Fibroblast of skin of left biceps (primary cell): ENCODE measurements around the gene MRPL40.

Experiments
- DNase-seq, 2 experiments: peaks; one replicate each; pipeline ENCODE4 v3.0.0-alpha.2; 2013; ENCODE audit warnings: low read depth in 2 of 2

Gene MRPL40

DNA sequence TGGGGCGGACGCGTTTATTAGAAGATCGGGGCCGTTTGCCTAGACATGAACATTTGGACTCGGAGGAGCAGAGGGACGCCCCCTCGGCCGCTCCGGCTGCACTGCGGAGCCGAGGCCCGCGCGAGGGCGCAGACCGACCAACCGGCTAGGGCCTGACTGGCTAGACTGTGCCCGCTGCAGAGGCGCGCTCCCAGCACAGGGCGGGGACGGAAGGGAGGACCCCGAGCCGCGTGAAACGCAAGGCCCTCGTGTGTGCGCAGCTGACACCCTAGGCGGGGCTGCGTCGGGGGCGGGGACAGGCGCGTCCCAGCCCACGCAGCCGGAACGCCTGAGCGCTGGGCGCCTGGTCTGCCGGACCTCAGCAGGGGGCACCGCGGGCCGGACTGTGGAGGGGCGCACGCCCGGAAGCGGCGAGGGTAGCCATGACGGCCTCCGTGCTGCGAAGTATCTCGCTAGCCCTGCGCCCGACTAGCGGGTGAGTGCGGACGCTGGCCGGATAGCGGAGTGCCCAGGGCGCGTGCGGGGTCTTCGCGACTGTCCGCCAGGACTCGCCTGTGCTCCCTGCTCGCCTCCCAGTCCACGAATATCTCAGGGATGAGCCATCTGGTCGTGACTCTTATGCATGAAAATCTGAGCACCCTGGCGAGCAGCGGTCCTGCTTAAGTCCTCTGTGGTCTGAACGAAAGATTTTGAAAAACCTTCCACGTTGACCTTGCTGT lies at the start of gene MRPL40:
TSS of gene MRPL40 (plus strand) at position 413 of the 719 bp plus-strand sequence. CDS start at position 423, 10 bp downstream.
- peak; percentile 79 for DNase-seq

DNA sequence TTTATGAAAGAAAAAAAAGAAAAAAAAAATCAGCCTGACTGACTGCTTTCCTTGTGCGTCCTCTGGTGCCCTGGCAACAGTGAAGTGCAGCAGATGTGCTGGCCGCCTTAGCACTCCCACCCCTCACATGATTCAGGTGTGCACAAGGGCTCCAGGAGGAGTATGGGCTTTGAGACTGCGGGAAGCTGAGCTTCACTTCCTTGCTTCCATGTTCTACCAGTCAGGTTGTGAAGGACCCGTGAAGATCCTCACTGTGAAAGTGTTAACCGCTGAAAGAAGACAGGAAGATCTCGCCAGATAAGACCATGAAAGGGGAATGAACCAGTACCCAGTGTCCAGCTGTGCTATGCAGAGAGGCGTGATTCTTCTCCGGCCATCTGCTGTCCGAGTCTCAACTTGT lies 49.1 kb upstream of the MRPL40 start:
- no peak for DNase-seq

DNA sequence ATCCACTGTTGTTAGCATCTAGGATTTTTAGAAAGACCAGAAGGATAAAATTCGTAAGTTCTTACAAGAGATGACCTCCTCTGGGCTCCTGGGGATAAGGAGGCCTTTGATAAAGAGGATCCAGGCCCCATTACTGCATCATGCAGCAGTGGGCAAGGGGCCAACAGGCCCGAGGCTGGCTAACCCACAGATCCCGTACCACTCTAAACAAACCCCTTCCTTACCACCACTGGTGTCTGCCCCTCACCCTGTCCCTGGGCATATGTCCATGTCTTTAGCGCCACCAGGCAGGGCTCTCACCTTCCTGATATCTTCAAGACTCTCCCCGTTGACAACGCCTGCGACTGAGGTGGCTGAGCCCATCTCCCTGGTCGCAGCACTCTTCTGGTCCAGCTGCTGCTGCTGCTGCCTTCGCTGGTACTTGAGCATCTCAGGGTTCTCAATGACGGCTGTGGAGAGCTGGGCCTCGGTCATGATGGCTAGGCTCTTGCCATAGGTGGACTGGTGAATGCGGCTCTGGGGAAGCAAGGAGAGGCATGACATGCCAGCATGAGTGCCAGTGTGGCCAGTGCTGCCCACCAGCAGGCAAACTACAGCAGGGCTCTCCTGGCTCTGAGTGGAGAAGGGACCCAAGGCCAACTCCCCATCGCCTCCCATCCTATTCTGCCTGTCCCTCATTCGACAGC lies 47.0 kb upstream of the MRPL40 start:
- no peak for DNase-seq

DNA sequence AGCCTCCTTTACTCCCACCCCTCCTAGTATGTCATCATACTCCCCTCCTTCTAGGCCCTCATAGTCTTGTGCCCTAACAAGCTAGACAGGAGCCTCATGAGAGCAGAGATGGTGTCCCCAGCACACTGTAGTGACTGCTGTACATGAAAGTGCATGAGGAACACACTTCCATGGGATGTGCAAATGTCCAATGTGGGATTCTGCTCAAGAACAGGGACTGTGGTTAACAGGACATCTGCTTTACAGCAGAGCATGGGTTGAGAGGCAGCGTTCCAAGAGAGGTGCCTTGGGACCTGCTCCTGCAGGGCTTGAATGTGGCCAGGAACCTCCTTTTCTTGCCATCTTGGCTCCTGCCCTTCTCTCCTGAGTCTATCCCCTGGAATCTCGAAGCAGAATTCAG lies 46.1 kb upstream of the MRPL40 start:
- no peak for DNase-seq

DNA sequence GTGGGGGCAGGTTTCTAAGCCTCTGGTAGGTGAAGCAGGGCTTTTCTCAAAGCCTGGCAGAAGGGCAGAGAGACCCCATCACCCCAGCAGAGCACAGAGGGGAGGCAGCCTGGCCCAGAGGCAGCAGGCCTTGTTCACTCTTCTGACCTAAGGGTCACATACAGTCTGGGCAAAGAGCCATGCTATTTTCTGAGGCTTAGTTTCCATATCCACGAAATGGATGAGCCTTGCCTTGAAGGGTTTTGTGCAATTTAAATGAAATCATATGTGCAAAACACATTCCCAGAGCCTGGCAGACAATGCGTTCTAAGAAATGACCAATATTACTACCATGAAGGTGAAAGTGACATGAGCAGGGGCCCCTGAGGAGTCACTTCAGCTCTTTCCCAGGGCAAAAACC lies 45.3 kb upstream of the MRPL40 start:
- DNase-seq = no peak

DNA sequence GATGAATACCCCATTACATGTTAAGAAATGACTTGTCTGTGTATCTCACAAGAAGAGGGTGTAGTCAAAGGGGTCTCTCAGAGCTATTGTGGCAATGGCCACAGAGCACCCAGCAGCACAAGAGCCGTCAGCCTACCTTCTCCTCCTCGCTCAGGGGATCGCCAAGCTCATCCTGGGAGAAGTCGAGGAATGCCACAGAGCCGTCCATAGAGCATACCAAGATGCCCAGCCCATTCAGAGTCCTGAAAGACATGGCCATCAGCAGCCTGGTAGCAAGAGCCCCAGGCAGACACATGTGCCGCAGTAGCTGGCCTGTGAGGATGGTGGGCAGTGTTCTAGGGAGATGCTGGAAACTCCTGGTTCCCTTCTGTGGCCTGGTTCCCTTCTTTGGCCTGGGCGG lies 44.8 kb upstream of the MRPL40 start:
- no peak for DNase-seq

DNA sequence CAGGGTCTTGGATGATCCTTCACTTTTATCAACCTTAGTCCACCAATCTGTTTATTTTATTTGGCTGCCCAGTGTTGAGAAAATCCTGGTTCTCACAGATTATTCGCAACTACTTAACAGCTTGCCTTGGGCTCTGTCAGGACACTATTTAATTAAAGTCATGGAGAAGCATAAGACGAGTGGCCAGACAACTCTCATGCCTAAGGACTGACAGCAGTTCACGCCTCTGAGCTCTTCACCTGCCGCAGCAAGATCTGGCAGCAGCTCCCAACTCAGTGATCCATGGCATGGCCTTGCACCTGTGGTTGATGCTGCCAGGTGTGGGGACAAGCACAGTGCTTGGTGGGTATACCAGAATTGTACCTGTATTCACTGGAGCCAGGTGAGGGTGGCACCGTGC lies 38.6 kb upstream of the MRPL40 start:
- DNase-seq = no peak

DNA sequence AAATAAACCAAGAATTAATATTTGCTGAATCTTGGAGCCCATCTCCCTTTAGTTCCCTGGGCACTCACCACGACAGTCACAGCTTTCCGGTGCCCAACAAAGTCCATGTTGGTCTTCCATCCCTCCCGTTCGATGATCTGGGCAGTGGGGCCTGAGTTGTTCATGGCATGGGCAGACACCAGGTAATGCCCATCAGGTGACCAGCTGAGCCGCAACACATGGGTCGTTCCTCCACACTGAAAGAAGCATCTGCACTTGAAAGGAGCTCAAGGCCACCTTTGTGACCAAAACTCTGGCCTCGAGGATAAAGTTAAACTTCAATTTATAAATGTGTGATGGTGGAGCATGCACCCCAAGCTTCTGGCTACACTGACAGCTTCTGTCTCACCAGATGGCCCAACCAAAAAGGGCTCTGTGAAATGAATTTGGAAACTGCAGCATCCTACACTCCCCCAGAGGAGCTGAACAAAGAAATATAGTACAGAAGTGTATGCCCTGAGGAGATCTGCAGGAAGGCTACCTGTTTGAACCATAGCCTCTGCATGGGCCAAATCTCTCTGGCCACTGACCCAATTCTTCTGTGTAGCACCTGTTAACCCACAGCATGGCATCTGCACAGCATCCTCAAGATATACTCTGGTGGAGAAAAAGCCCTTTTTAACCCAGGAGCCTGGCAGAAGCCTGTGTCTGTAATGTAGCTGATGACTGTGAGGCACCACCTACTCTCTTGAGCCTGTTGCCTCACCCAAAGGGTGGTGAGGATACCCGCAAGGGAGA lies 37.9 kb upstream of the MRPL40 start:
- DNase-seq = no peak

DNA sequence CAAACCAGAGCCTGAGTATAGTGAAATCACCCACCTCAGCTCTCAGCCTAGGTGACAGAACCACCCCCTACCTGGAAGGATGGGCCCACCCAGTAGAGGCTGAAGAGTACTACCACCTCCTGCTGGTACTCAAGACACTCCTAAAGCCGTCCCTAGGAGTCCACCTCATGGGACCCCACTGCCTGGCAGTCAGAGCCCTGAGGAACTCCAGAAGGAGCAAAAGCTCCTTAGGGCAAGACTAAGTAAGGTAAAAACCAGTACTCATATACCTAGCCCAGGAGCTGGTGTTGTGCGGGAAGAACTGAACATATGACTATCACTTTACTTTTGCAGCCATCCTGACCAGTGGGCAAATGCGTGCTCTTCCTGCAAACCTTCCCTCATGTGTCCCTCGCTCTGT lies 37.1 kb upstream of the MRPL40 start:
- DNase-seq = no peak

DNA sequence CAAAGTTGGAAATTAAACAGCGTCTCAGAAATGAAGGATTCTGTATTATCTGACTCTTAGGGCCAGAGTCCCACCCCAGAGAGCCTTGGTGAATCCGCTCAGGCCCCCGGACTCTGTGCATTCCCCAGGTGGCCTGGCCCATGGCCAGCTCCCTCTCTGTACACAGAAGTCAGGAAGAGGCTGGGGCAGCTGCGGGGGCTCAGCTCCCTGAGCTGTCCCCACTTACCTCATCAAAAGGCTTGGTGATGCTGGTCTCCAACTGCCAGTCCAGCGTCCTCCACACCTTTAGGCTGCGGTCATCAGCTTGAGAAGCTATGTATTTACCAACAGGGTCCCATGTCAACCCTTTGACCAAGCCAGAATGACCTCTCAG lies 35.8 kb upstream of the MRPL40 start:
- no peak for DNase-seq

DNA sequence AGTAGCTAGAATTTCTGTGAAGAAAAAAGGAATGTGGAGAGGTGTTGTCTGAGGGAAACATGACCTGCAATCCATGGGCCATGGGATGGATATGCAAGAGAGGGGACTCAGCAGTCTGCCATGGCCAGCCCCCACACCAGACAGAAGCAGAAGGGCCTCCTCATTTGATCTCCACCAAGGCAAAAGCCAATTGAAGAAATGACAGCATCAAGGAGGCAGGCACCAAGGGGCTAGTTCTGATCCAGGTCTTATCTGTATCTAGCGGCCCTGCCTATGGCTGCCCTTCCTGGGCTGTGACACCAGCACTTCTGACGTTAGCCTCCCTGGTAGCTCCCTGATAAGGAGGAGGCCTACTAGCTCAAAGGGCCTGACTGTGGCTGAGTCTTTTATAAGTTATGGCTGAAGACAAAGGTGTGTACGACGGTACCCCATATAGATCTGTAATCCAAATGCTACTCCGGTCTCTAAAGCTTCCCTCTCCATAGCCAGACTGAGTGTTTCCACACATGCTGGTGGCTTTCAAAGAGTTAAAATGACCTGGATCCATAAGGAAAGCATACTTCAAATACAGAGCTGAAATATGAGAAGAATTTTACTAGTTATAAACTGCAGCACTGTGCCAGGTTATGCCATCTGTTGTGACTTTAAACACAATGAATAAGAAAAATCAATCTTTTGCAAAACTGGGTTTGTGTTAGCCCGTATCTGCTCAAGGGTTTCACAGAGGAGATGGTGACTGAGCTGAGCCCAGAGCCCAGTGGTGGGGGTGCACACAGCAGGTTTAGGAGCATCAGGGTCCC lies 35.2 kb upstream of the MRPL40 start:
- no peak for DNase-seq

DNA sequence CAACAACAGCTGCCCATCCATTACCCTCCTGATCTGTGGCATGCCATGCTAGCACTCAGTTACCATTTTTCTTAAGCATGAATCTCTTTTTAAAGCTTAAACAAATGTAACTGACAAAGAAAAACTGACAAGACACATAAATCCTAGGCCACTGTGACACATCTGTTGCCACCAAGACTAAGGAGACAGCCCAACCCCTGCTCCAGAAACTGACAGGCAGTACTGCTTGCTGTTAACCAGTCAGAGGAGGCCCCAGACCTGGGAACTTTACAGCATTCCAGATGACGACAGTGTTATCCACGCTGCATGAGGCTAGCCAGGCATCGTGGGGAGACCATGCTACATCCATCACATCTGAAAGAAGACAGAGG lies 34.6 kb upstream of the MRPL40 start:
- DNase-seq = no peak

DNA sequence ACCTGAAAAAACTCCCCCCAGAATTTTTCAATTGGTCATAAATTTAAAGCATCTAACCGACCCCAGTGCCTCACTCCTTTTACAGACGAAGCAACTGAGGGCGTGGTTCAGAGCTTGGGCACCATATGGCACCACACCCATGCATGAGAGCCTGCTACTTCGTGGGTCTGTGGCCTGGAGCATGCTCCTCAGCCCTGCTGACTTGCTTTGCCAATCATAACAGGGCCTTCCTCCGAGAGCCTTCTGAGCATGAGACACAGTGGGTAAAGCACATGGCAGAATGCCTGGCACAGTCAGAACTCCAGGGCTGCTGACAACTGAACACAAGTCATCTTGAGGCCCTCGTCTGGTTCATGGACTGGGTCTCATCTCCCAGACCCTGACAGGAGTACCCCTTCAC lies 34.1 kb upstream of the MRPL40 start:
- no peak for DNase-seq

DNA sequence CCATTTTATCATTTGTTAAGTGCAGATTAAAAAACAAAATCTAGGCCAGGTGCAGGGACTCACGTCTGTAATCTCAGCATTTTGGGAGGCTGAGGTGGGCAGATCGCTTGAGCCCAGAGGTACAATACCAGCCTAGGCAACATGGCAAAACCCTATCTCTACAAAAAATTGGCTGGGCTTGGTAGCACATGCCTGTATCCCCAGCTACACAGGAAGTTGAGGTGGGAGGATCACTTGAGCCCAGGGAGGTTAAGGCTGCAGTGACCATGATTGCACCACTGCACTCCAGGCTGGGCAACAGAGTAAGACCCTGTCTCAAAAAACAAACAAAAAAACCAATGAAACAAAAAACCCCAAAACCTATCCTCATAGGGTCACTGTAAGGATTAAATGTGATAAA lies 33.7 kb upstream of the MRPL40 start:
- no peak for DNase-seq

DNA sequence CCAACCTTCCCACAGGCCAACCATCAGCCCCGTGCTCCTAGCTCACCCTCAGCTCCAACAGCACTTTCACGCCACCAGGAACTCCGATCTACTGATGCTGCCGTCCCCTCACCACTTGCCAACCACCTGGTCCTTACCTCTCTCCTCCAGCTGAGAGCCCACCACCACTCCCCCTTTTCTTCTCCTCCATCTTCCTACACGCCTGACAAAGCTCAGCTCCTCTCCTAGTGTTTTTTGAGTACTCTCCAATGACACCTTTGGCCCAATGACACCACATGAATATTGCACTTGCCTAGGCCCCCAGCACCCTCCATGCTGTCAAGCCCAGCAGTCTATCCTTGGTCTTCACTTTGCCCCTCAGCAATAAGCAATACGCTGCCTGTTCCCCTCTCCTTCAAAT lies 31.5 kb upstream of the MRPL40 start:
- DNase-seq = no peak

DNA sequence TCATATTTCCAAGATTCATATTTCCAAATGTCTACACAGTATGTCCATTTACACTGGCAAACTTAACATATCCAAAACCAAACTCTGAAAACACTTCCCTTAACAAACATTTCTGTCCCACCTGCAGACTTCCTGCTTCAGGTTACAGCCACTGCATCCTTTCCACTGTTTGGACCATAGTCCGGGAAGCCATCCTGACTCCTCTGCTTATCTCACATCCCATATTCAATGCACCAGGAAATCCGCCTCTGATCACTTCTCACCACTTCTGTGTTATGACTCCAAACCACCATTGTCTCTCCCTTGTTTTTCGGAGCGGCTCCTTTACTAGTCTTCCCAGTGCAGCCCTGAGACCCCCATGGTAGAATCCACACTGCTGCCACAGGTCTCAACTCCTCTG lies 30.9 kb upstream of the MRPL40 start:
- DNase-seq = no peak

DNA sequence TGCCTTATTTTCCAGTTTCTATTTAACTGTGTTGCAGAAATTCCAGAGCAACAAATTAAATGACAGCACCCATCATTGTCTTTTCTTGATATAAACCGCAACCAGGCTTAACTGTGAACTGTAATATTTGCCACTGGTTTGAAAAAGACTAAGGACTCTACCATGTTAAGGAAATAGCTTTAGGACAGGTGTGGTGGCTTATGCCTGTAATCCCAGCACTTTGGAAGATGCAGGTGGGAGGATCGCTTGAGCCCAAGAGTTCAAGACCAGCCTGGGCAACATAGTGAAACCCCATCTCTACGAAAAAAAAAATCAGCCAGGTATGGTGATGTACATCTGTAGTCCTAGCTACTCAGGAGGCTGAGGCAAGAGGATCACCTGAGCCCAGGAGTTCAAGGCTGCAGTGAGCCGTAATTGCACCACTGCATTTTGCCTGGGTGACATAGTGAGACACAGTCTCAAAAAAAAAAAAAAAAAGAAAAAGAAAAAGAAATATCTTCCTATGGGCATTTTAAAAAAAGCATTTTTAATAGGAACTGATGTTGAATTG lies 29.6 kb upstream of the MRPL40 start:
- no peak for DNase-seq

DNA sequence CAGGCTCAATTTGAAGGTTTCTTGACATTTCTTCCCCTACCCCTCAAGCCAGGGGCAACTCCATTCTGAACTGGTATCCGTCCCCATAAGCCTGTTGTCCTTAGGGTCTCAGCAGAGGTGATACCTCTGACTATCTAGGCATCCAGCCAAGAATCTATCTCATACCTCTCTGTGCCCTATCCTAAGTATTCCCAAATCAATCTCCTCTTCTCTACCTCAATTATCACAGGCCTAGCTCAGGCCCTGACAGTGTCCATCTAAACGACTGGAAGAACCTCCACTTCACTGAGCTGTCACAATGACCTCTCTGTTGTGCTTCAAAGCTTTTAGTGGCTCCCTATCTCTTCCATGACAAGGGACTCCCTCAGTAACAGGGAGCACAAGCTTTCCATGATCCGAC lies 27.7 kb upstream of the MRPL40 start:
- DNase-seq = no peak

DNA sequence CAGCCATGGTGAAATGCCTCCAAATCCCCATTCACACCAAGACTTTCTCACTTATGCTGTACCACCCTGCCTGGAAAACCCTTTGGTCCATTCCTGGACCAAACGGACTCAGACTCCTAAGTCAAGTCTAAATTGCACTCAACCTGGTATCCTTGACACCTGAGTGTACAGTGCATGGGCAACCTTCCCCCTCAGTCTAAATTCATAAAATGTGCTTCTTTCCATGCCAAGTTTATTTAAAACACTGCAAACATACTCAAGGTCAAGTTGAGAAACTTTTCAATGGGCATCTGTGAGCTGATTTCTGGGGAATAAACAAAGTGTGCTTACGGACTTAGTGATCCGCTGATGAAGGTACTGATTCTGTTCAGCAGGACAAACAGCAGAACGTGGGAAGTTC lies 27.2 kb upstream of the MRPL40 start:
- DNase-seq = no peak

DNA sequence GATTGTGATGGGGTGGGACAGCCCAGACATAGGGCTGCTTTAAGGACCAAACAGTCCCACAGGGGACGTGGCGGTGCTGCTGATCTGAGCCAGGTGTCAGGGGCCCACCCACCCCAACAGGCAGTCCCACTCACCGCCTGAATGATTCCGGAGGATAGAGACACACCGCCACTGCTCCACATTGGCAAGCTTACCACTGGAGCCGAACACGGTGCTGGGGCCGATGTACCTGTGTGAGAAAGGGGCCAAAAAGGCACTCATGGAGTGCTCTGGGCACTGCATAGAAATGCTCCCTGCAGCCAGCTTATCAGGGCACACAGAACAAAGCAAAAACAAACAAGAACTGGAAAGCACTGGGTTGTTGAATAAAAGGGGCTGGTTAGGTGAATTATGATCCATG lies 26.7 kb upstream of the MRPL40 start:
- DNase-seq = no peak

DNA sequence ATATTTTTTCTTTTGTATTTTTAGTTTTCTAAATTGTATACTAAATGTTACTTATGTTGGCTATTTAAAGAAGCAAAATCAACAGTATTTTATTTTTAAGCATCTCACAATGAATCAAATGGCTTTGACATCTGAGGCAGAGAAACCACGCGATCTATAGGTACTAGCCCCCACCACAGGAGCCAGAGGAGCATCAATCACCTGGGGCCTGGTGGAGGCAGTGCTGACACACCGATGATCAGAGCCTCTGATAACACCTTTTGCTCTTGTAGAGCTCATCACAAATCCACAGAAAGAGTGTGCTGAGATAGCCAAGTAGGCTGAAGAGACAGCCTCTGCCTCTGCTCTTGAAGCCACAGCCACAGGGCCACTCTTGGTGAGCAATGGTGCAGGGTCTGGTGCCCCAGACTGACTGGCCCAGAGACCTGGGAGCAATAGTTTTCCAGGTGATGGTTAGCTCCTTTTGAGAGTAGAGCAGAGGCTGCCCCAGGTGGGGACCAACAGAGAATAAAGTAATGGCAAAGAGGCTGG lies 26.0 kb upstream of the MRPL40 start:
- DNase-seq = no peak

DNA sequence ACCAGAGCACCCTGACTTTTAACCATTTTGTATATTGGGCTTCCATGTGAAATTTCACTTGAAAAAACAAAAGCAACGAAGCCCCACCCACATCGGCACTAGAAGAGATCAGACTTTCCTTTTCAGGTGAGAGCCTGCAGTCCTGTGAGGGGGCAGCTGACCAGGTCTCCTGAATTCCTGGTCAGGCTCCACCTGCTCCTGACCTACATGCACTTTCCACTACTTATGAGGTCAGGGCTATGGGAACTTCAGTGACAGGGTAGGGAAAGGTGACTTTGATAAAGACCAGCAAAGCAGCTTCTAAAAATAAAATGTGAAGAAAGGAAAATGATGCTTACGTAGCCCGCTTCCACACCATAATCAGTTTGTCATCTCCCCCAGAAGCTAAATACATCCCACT lies 25.5 kb upstream of the MRPL40 start:
- no peak for DNase-seq
